ENCODE data around the gene FNDC11. TPM values are rescaled to one million over a fixed set of nuclear protein-coding genes. Genes with fewer than 3 reads are reported as not detected.

The FNDC11 gene
- total and polyA plus RNA-seq, 2 donors: 1.1 to 1.2 TPM

DNA sequence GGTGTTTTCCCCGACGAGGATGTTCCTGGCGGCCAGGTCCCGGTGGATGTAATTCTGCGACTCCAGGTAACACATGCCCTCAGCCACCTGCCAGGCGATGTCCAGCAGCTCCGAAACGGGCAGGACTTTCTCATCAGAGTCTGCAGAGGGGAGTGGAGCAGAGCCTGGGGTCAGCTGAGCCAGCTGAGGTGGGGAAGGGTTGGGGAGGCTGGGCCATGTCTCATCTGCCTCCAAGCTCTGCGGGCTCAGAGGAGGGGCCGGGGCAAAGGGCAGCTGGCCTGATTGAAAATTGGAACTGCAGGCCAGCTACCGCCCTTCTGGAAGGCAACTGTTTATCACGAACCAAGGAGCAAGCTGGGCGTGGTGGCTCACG is 23.2 kb upstream of the FNDC11 start:
- no peak for DNase-seq (ENCODE audit: low read depth in 6 of 9, low spot score in 9 of 9)
- 89% methylated on average over 14 of the region's 14 CpGs for WGBS

DNA sequence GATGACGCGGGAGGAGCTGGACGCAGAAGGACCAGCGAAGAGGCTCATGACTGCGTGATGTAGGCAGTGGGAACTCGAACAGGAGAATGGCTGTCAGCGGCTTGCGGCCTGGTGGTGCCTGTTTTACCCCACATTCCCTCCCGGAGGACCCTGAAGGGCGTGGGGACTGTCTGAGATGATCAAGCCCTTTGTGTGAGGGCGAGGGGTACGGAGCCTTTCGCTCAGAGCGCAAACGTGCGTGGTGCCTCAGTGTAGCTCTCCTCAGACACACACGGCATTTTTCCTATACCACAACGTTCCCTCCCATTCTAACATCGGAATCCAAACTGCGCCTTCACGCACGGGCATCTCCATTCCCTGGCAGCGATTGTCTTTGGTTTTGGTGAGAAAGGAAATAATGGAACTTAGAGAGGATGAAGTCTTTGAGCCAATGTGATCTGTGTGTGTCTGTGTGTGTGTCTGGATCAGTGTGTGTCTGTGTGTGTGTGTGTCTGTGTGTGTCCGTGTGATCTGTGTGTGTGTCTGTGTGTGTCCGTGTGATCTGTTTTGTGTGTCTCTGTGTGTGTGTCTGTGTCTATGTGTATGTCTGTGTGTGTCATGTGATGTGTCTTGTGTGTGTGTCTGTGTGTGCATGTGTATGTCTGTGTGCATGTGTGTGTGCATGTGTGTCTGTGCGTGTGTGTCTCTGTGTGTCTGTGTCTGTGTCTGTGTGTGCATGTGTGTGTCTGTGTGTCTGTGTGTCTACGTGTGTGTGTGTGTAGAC is 22.1 kb upstream of the FNDC11 start:
- Histone ChIP-seq H3K27ac (ENCODE audit: low read depth in 1 of 2, low read length in 1 of 2) (no peak overlapping the region), H3K4me1 (ENCODE audit: control insufficient read depth in 2 of 2, insufficient read depth in 2 of 2, low read length in 2 of 2) (peaks cover 0 to 2% of the 10 kb centered on the region in 2 donors), H3K36me3 (ENCODE audit: control insufficient read depth in 2 of 2, insufficient read depth in 2 of 2, low read length in 1 of 2) (no peaks in the 10 kb centered on the region), H3K9me3 (ENCODE audit: control insufficient read depth in 2 of 2, insufficient read depth in 1 of 2, low read length in 1 of 2) (peaks cover 0 to 3% of the 10 kb centered on the region in 2 donors), H3K4me3 (ENCODE audit: low read length in 2 of 2) (no peak overlapping the region), H3K27me3 (ENCODE audit: control insufficient read depth in 2 of 2, insufficient read depth in 1 of 2, low read length in 1 of 2) (peaks cover 0 to 34% of the 10 kb centered on the region in 2 donors)
- DNase-seq (ENCODE audit: low read depth in 6 of 9, low spot score in 9 of 9): no peak
- WGBS: 93% methylated on average over 27 of the region's 27 CpGs

More for the DNA sequence above, 23.2 kb upstream of the FNDC11 start:
- H3K4me3 ChIP-seq (ENCODE audit: low read length in 2 of 2): no peak overlapping the region
- no peak overlapping the region for H3K27ac ChIP-seq (ENCODE audit: low read depth in 1 of 2, low read length in 1 of 2)
- no peaks in the 10 kb centered on the region for H3K36me3 ChIP-seq (ENCODE audit: control insufficient read depth in 2 of 2, insufficient read depth in 2 of 2, low read length in 1 of 2)
- peaks cover 0 to 34% of the 10 kb centered on the region in 2 donors for H3K27me3 ChIP-seq (ENCODE audit: control insufficient read depth in 2 of 2, insufficient read depth in 1 of 2, low read length in 1 of 2)
- peaks cover 0 to 3% of the 10 kb centered on the region in 2 donors for H3K9me3 ChIP-seq (ENCODE audit: control insufficient read depth in 2 of 2, insufficient read depth in 1 of 2, low read length in 1 of 2)
- no peaks in the 10 kb centered on the region for H3K4me1 ChIP-seq (ENCODE audit: control insufficient read depth in 2 of 2, insufficient read depth in 2 of 2, low read length in 2 of 2)

- Histone ChIP-seq H3K36me3 (ENCODE audit: control insufficient read depth in 2 of 2, insufficient read depth in 2 of 2, low read length in 1 of 2) (no peaks in the 10 kb centered on the region), H3K27ac (ENCODE audit: low read depth in 1 of 2, low read length in 1 of 2) (no peak overlapping the region), H3K4me3 (ENCODE audit: low read length in 2 of 2) (no peak overlapping the region), H3K4me1 (ENCODE audit: control insufficient read depth in 2 of 2, insufficient read depth in 2 of 2, low read length in 2 of 2) (peaks cover 0 to 8% of the 10 kb centered on the region in 2 donors), H3K9me3 (ENCODE audit: control insufficient read depth in 2 of 2, insufficient read depth in 1 of 2, low read length in 1 of 2) (peaks cover 0 to 3% of the 10 kb centered on the region in 2 donors), H3K27me3 (ENCODE audit: control insufficient read depth in 2 of 2, insufficient read depth in 1 of 2, low read length in 1 of 2) (peaks cover 0 to 34% of the 10 kb centered on the region in 2 donors)
- peak in 1 of 9 donors; percentile 1 for DNase-seq (ENCODE audit: low read depth in 6 of 9, low spot score in 9 of 9)
- WGBS: 85% methylated on average over 24 of the region's 24 CpGs
These were observed 21.4 kb upstream of the FNDC11 start for GRCh38 chr20:63532449-63532971.

DNA sequence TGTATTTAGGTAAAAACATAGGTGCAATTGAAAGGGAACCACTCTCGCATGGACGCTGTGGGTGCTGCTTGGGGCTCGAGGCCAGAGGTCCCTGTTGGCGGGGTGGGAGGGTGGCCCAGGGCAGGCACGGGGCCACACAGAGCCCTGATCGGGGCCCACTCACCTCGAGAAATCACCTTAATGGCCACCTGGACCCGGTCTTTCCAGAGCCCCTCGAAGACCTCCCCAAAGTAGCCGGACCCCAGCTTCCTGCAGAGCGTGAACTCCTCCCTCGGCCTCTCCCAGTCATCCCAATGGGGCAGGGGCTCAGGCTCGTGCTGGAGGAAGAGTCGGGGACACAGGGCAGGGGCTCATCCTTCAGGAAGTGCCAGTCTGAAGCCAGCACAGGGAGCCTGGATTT is 20.6 kb upstream of the FNDC11 start:
- Histone ChIP-seq H3K27me3 (ENCODE audit: control insufficient read depth in 2 of 2, insufficient read depth in 1 of 2, low read length in 1 of 2) (peaks cover 0 to 34% of the 10 kb centered on the region in 2 donors), H3K36me3 (ENCODE audit: control insufficient read depth in 2 of 2, insufficient read depth in 2 of 2, low read length in 1 of 2) (no peaks in the 10 kb centered on the region), H3K4me3 (ENCODE audit: low read length in 2 of 2) (no peak overlapping the region), H3K9me3 (ENCODE audit: control insufficient read depth in 2 of 2, insufficient read depth in 1 of 2, low read length in 1 of 2) (peaks cover 0 to 3% of the 10 kb centered on the region in 2 donors), H3K4me1 (ENCODE audit: control insufficient read depth in 2 of 2, insufficient read depth in 2 of 2, low read length in 2 of 2) (peaks cover 0 to 16% of the 10 kb centered on the region in 2 donors), H3K27ac (ENCODE audit: low read depth in 1 of 2, low read length in 1 of 2) (no peak overlapping the region)
- no peak for DNase-seq (ENCODE audit: low read depth in 6 of 9, low spot score in 9 of 9)
- 90% methylated on average over 14 of the region's 14 CpGs for WGBS

DNA sequence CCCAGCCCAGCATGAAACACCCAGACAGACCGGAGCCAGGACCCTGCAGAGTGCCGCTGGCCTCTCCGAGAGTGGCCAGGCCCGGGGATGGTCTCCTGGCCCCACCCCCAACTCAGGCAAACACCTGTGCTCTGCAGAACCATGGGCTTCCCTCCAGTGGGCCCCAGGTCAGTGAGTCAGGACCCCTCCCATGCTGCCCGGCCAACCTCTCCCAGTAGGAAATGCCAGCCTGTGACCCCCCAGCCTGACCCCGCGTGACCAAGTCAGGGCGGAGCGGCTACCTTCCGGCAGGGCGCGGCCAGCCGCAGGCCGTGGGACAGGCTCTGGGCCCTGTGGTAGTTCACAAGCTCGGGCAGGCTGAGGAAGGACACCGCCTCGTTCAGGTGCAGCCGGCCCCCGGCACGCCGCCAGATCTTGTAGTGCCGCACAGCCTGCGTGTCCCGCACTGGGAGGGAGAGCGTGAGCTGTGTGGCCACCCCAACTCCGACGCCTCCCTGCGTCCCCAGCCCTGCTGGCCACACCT is 20.0 kb upstream of the FNDC11 start:
- Histone ChIP-seq H3K36me3 (ENCODE audit: control insufficient read depth in 2 of 2, insufficient read depth in 2 of 2, low read length in 1 of 2) (no peaks in the 10 kb centered on the region), H3K4me1 (ENCODE audit: control insufficient read depth in 2 of 2, insufficient read depth in 2 of 2, low read length in 2 of 2) (peaks cover 2 to 22% of the 10 kb centered on the region in 2 donors), H3K27me3 (ENCODE audit: control insufficient read depth in 2 of 2, insufficient read depth in 1 of 2, low read length in 1 of 2) (peaks cover 0 to 31% of the 10 kb centered on the region in 2 donors), H3K9me3 (ENCODE audit: control insufficient read depth in 2 of 2, insufficient read depth in 1 of 2, low read length in 1 of 2) (peaks cover 0 to 3% of the 10 kb centered on the region in 2 donors), H3K27ac (ENCODE audit: low read depth in 1 of 2, low read length in 1 of 2) (no peak overlapping the region), H3K4me3 (ENCODE audit: low read length in 2 of 2) (no peak overlapping the region)
- DNase-seq (ENCODE audit: low read depth in 6 of 9, low spot score in 9 of 9): no peak
- WGBS: 91% methylated on average over 28 of the region's 28 CpGs

- peaks cover 2 to 25% of the 10 kb centered on the region in 2 donors for H3K4me1 ChIP-seq (ENCODE audit: control insufficient read depth in 2 of 2, insufficient read depth in 2 of 2, low read length in 2 of 2)
- no peak overlapping the region for H3K4me3 ChIP-seq (ENCODE audit: low read length in 2 of 2)
These were observed 19.5 kb upstream of the FNDC11 start for GRCh38 chr20:63534427-63534830.

DNA sequence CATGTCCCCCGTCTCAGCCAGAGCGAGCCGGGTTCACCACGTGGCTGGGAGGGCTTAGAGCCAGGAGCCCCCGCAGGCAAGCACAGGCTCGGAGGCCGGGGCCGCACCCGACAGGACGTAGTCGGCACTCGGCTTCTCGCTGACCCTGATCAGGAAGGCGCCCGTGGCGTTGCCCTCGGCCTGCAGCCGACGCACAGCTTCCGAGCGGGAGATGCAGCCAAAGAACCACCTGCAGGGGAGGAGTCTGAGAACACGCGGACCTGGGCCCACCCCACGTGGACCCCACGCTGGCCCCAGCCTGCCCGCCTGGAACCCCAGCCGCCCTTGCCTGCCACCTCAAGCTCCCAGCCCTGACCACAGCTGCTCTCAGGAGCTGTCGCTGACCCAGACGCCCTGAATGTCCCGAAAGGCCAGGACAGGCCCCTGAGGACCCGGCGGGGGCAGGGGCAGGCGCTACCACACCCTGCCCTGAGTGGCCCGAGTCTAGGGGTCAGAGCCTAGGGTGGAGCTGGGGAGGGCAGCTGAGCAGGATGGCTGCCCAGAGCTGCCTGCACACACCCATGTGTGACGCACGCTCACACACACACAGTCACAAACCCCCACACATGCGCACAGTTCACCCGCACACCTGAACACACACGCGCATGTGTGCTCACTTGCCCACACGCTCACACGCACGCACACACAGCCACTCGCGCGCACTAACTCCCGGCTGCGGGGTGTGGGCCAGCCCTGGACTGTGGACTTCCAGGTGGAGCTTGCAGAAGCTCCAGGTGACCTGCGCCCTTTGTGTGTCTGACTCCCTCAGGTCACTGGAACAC is 18.9 kb upstream of the FNDC11 start:
- Histone ChIP-seq H3K4me3 (ENCODE audit: low read length in 2 of 2) (no peak overlapping the region), H3K36me3 (ENCODE audit: control insufficient read depth in 2 of 2, insufficient read depth in 2 of 2, low read length in 1 of 2) (no peaks in the 10 kb centered on the region), H3K27ac (ENCODE audit: low read depth in 1 of 2, low read length in 1 of 2) (peak overlapping the region in 1 of 2 donors; percentile 22), H3K4me1 (ENCODE audit: control insufficient read depth in 2 of 2, insufficient read depth in 2 of 2, low read length in 2 of 2) (peaks cover 2 to 25% of the 10 kb centered on the region in 2 donors), H3K9me3 (ENCODE audit: control insufficient read depth in 2 of 2, insufficient read depth in 1 of 2, low read length in 1 of 2) (peaks cover 0 to 3% of the 10 kb centered on the region in 2 donors), H3K27me3 (ENCODE audit: control insufficient read depth in 2 of 2, insufficient read depth in 1 of 2, low read length in 1 of 2) (peaks cover 0 to 25% of the 10 kb centered on the region in 2 donors)
- DNase-seq (ENCODE audit: low read depth in 6 of 9, low spot score in 9 of 9): no peak
- 87% methylated on average over 49 of the region's 49 CpGs for WGBS

More at GRCh38 chr20:63534427-63534830, 19.5 kb upstream of the FNDC11 start:
- H3K9me3 ChIP-seq (ENCODE audit: control insufficient read depth in 2 of 2, insufficient read depth in 1 of 2, low read length in 1 of 2): peaks cover 0 to 3% of the 10 kb centered on the region in 2 donors
- H3K27me3 ChIP-seq (ENCODE audit: control insufficient read depth in 2 of 2, insufficient read depth in 1 of 2, low read length in 1 of 2): peaks cover 0 to 26% of the 10 kb centered on the region in 2 donors
- no peak overlapping the region for H3K27ac ChIP-seq (ENCODE audit: low read depth in 1 of 2, low read length in 1 of 2)
- no peaks in the 10 kb centered on the region for H3K36me3 ChIP-seq (ENCODE audit: control insufficient read depth in 2 of 2, insufficient read depth in 2 of 2, low read length in 1 of 2)
- DNase-seq (ENCODE audit: low read depth in 6 of 9, low spot score in 9 of 9): no peak
- WGBS: 89% methylated on average over 12 of the region's 12 CpGs

DNA sequence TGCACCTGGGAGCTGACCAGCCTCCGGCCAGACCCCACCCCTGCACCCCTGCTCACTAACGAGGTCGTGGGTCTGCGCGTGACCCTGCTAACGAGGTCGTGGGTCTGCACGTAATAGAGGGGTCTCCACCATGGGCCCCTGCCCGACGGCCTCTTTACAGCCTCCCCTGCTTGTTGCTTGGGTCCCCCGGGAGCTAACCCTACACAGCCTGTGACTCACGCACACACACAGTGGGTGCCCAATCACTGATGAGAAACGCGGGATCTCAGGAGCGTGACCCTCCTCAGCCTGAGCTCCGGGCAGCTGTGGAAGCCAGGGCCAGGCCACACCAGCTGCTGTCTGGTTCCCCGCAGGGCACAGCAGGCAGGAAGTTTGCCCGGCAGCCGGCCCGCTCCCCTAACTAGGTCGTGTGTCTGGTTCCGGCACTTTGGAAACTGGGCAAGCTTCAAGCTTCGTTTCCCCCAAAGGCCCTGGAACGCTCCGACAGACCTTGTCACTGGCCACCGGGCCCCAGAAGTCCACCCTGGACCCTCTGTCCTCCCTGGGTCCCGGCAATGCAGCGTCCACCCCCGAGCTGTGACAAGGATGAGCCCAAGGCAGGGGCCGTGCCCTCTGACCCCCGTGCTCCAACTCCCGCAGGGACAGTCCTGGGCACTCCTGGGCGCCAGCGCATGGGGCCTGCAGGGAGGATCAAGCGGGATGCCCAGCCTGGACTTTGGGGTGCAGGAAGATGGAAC is 17.6 kb upstream of the FNDC11 start:
- 91% methylated on average over 35 of the region's 35 CpGs for WGBS
- no peak overlapping the region for H3K4me3 ChIP-seq (ENCODE audit: low read length in 2 of 2)
- no peak for DNase-seq (ENCODE audit: low read depth in 6 of 9, low spot score in 9 of 9)
- peaks cover 0 to 25% of the 10 kb centered on the region in 2 donors for H3K27me3 ChIP-seq (ENCODE audit: control insufficient read depth in 2 of 2, insufficient read depth in 1 of 2, low read length in 1 of 2)
- H3K4me1 ChIP-seq (ENCODE audit: control insufficient read depth in 2 of 2, insufficient read depth in 2 of 2, low read length in 2 of 2): peaks cover 2 to 25% of the 10 kb centered on the region in 2 donors
- H3K9me3 ChIP-seq (ENCODE audit: control insufficient read depth in 2 of 2, insufficient read depth in 1 of 2, low read length in 1 of 2): peaks cover 0 to 3% of the 10 kb centered on the region in 2 donors
- no peak overlapping the region for H3K27ac ChIP-seq (ENCODE audit: low read depth in 1 of 2, low read length in 1 of 2)
- no peaks in the 10 kb centered on the region for H3K36me3 ChIP-seq (ENCODE audit: control insufficient read depth in 2 of 2, insufficient read depth in 2 of 2, low read length in 1 of 2)
